22Rv1 (cell line): Measurements from ENCODE around the gene CYTH1.
"Not testable (repeated sequence)": the region's sequence is repeated elsewhere in the genome, so short reads cannot be mapped to it uniquely, and the experiment has no call there.

ENCODE experiments used
- H3K27ac ChIP-seq: fragments of 450-650 bp; 2 replicates; pipeline ENCODE4 v1.5.1; 2017
- ZFX ChIP-seq: fragments of 450-650 bp; IDR thresholded peaks from 2 replicates; pipeline ENCODE4 v1.6.1; 2017; ENCODE audit warnings: antibody characterized with exemption, borderline replicate concordance
- TF ChIP-seq, protein P1 (sequence below): fragments of 450-650 bp; IDR thresholded peaks from 2 replicates; pipeline ENCODE4 v1.5.1; 2017; ENCODE audit warnings: mild to moderate bottlenecking

CYTH1 gene

DNA sequence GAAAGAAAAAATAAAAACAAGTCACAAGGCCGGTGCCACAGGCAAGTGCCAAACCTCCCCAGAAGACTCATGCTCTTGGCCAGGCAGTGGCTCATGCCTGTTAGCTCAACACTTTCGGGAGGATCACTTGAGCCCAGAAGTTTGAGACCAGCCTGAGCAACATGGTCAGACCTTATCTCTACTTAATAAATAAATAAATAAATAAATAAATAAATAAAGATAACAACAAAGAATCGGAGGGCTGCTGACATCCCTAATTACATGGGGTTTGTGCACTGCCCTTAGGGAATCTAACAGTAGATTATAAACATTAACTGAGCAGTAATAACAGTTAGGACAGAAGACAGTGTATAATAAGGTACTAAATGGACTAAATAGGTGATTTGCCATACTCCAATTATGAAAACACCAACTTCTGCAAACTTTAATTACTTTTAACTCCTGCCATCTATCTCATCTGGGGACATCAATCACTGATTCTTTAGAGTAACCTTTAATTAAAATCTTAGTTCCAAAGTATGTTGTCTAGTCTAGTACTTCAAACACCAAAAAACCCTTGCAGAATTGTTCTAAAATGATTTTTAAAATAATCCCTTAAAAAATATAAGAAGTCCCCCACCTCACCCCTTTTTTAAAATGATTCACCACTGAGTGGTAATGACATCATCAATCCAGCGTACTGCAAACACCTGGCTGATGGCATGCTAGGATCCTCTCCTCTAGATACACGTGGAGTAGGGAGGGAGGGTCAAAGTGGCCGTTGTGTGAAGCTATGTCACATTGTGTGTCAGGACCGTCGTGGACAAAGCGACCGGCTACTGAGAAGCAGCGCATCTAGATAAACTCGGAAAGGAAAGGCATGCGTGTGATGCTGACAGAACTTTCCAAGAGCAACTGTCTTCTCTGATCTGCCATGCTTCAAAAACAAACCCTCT is 28.5 kb downstream of the CYTH1 start:
- no peak overlapping the region for H3K27ac ChIP-seq
- TF ChIP-seq ZFX: no peak
- TF ChIP-seq, protein P1, sequence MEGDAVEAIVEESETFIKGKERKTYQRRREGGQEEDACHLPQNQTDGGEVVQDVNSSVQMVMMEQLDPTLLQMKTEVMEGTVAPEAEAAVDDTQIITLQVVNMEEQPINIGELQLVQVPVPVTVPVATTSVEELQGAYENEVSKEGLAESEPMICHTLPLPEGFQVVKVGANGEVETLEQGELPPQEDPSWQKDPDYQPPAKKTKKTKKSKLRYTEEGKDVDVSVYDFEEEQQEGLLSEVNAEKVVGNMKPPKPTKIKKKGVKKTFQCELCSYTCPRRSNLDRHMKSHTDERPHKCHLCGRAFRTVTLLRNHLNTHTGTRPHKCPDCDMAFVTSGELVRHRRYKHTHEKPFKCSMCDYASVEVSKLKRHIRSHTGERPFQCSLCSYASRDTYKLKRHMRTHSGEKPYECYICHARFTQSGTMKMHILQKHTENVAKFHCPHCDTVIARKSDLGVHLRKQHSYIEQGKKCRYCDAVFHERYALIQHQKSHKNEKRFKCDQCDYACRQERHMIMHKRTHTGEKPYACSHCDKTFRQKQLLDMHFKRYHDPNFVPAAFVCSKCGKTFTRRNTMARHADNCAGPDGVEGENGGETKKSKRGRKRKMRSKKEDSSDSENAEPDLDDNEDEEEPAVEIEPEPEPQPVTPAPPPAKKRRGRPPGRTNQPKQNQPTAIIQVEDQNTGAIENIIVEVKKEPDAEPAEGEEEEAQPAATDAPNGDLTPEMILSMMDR: no peak

GRCh38 chr17:78751447-78752161 is 30.5 kb downstream of the CYTH1 start:
- no peak overlapping the region for H3K27ac ChIP-seq
- no peak for TF ChIP-seq ZFX
- TF ChIP-seq, protein P1: no peak

DNA sequence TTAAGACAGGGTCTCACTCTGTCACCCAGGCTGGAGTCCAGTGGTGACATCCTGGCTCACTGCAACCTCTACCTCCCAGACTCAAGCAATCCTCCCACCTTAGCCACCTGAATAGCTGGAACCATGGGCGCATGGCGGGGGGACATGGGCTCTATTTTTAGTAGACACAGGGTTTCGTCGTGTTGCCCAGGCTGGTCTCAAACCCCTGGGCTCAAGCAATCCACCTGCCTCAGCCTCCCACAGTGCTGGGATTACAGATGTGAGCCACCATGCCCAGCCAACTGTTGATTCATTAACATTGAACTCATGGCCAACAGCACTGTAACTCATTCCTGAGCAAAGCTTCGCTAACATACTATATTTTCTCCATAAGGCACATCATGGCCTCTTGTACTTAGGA is 31.1 kb downstream of the CYTH1 start:
- not testable (repeated sequence) for H3K27ac ChIP-seq

DNA sequence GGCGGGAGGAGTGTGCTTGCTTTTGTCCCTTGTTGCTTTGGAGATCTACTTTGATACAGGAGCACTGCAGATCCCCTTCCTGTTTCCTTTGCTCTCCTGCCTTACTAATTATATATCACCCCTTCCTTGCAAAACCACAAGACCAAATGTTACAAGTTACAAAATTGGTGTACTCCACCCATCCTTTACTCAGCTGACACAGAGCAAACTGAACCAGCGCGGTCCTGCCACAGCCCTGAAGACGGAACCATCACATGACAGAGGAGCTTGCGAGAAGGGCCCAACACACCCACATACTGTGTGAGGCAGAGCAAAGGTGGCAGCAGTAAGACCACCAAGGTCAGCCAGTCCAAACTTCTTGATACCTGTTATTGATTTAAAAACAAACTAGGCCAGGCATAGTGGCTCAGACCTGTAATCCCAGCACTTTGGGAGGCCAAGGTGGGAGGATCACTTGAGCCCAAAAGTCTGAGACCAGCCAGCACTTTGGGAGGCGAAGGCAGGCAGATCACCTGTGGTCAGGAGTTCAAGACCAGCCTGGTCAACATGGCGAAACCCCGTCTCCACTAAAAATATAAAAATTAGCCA is 33.2 kb downstream of the CYTH1 start:
- no peak overlapping the region for H3K27ac ChIP-seq
- no peak for TF ChIP-seq ZFX
- TF ChIP-seq, protein P1: no peak

GRCh38 chr17:78748048-78748729 is 33.9 kb downstream of the CYTH1 start:
- no peak overlapping the region for H3K27ac ChIP-seq
- TF ChIP-seq, protein P1: no peak
- no peak for TF ChIP-seq ZFX

GRCh38 chr17:78747488-78747887 is 34.6 kb downstream of the CYTH1 start:
- H3K27ac ChIP-seq: no peak overlapping the region
- TF ChIP-seq, protein P1: no peak
- no peak for TF ChIP-seq ZFX

DNA sequence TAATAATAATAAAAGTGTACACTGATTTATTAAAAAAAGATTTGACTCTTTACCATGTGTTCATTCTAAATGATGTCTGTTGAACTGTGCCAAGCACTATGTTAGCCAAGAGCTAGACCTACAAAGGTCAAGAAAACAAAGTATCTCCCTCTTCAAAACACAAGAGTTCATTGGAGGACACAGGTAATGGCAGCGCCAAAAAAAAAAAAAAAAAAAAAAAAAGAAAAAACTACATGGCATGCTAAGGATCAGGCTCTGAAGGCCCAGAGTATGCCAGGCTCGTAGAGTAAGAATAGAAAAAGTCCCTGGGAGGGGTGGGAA is 35.2 kb downstream of the CYTH1 start:
- no peak overlapping the region for H3K27ac ChIP-seq
- TF ChIP-seq ZFX: no peak
- TF ChIP-seq, protein P1: no peak
